ENCODE measurements around the gene IPPK. TPM values are rescaled to one million over a fixed set of nuclear protein-coding genes. Genes with fewer than 3 reads are reported as not detected.

Gene IPPK
- total RNA-seq, 1 donor from 2014 or later: 28.0 TPM

DNA sequence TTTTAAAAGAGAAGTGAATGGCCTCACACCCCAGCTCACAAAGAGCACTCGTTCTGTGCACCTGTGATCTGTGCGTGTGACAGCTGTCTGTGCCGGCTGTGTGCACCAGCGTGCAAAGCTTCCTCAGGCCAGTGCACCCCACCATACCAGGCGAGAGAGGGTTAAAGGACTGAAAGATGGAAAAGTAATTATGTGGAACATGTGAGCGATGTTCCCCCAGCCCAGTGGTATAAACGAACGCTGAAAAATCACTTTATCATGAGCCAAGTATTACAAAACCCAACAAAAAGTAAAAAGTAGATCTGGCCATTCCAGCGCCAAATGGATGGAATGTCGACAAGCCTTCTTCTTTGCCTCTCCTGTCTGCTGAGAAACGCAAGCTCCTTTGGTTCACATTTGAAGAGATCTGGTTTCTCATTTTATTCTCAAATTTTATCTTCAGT is 53.7 kb downstream of the IPPK start:
- H3K36me3 ChIP-seq: peaks cover 7 to 25% of the 10 kb centered on the region in 2 donors
- intact Hi-C loops (cut with DNase I): loop anchor here (5.0 kb wide), 1 partner anchor 79 kb away; the partner anchor contains the start of gene ECM2
- H3K27me3 ChIP-seq: no peaks in the 10 kb centered on the region
- H3K4me1 ChIP-seq: peaks cover 11 to 41% of the 10 kb centered on the region in 2 donors
- no peak for TF ChIP-seq CTCF (IDR thresholded peaks at IDR 0.05)
- no peaks in the 10 kb centered on the region for H3K9me3 ChIP-seq
- peak overlapping the region; percentile 77 for H3K27ac ChIP-seq
- DNase-seq (ENCODE audit: low spot score in 2 of 2): no peak
- H3K4me3 ChIP-seq: peak overlapping the region; percentile 35 to 49

GRCh38 chr9:92615790-92616189 is 54.1 kb downstream of the IPPK start:
- intact Hi-C loops (cut with DNase I): loop anchor here (2.0 to 5.0 kb wide), 2 partner anchors 23 to 78 kb away; partner anchors contain the start of gene ECM2
- Histone ChIP-seq H3K27me3 (no peaks in the 10 kb centered on the region), H3K9me3 (no peaks in the 10 kb centered on the region), H3K36me3 (peaks cover 7 to 25% of the 10 kb centered on the region in 2 donors), H3K4me1 (peaks cover 11 to 41% of the 10 kb centered on the region in 2 donors), H3K4me3 (peak overlapping the region; percentile 35 to 49), H3K27ac (peak overlapping the region; percentile 77)
- no peak for TF ChIP-seq CTCF (IDR thresholded peaks at IDR 0.05)
- no peak for DNase-seq (ENCODE audit: low spot score in 2 of 2)

DNA sequence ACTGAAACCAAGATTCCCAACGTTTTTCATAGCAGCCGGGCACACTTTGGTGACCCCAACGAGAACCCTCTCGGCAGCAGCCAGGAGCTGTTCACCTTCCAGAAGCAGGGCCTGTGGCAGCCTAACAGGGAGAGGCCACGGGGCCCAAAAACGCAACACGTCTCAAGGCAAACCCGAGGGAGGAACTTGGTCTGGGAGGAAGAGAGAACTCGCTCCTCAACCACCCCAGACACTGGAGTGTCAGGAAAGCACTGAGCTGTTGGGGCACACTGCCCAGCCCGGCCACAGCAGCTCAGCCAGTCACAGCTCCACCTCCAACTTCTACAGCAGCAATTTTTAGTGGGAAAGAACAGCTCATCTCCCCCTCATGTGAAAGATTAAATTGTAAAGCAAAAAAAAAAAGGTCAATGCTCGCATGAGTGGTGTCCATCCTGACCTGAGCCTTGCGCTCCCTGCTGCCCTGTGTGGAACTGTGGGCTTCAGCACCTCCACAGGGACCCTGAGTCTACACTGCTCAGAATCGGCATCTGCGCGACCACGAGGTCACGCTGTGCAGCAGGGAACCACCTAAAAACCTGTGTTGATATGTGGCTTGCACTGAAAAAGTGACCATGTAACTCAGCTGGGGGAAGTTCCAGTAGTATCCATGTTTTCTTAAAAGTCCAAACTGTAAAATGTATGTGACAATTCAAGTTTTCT is 55.0 kb downstream of the IPPK start:
- H3K36me3 ChIP-seq: peaks cover 7 to 25% of the 10 kb centered on the region in 2 donors
- H3K27ac ChIP-seq: peak overlapping the region; percentile 77
- no peak for DNase-seq (ENCODE audit: low spot score in 2 of 2)
- H3K4me3 ChIP-seq: peak overlapping the region in 1 of 2 donors; percentile 24
- no peak for TF ChIP-seq CTCF (IDR thresholded peaks at IDR 0.05)
- peaks cover 11 to 41% of the 10 kb centered on the region in 2 donors for H3K4me1 ChIP-seq
- no peaks in the 10 kb centered on the region for H3K27me3 ChIP-seq
- intact Hi-C loops (cut with DNase I): loop anchor here (2.0 to 5.0 kb wide), 2 partner anchors 22 to 78 kb away; partner anchors contain the start of gene ECM2
- no peaks in the 10 kb centered on the region for H3K9me3 ChIP-seq

DNA sequence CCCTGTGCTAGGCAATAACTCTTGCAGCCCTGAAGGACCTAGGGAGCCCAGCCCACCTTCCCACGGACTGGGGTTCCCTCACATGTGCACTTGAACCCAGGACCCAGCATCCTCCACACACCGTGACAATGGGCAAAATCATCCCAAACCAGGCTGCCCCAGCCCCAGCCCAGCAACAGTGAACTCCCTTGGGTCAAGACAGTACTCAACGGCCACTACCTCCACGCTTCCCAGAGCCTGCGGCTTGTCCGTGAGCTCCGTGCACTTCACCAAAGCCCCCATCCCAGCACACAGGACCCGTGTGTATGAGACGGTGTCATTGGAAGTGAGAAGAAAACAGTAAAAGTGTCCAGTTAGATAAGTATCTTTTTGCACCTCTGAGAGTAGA is 55.8 kb downstream of the IPPK start:
- H3K27me3 ChIP-seq: no peaks in the 10 kb centered on the region
- TF ChIP-seq CTCF (IDR thresholded peaks at IDR 0.05): no peak
- peak overlapping the region in 1 of 2 donors; percentile 77 for H3K27ac ChIP-seq
- H3K4me3 ChIP-seq: no peak overlapping the region
- DNase-seq (ENCODE audit: low spot score in 2 of 2): no peak
- peaks cover 7 to 25% of the 10 kb centered on the region in 2 donors for H3K36me3 ChIP-seq
- H3K4me1 ChIP-seq: peaks cover 11 to 47% of the 10 kb centered on the region in 2 donors
- intact Hi-C loops (cut with DNase I): loop anchor here (2.0 kb wide), 1 partner anchor 21 kb away; no protein-coding TSS in a partner anchor
- H3K9me3 ChIP-seq: no peaks in the 10 kb centered on the region

DNA sequence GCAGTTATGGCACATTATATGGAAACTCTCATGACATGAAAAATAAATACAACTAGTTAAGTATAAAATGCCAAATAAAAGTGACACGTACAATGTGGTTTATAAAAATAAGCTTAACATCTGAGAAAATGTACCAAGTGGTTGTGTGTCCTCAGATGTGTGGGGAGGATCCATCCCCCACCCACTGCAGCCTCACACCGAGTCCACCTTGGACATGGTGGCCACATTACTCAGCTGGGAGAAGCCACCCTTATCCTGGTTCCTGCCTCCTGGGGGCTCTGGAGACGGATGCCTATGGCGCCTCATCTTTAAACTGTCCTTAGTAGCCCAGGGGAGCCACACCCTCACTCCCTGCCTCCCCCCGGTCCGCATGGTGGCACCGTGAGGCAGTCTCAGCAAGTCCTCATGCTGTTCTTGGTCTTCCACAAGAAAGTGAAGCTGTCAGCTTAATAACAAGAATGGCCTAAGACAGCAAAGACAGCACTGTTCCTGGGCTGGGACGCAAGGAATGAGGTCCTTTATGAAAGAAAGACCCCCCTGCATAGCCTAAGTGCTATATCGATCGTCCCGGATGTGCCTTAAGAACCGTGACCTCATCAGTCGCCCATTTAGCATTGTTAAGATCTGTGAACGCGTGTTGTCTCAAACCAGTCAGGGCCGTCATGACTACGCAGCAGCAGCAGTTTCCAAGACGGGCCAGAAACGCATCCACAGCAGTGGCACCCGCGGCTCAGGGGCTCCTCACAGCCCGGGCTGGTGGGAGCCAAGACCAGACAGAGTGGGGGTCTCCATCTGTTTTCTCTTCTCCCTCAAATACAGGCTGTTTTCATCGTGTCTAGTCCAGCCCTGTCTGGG is 56.4 kb downstream of the IPPK start:
- Histone ChIP-seq H3K4me1 (peaks cover 17 to 48% of the 10 kb centered on the region in 2 donors), H3K4me3 (no peak overlapping the region), H3K27ac (peak overlapping the region in 1 of 2 donors; percentile 77), H3K9me3 (no peaks in the 10 kb centered on the region), H3K27me3 (no peaks in the 10 kb centered on the region), H3K36me3 (peaks cover 7 to 25% of the 10 kb centered on the region in 2 donors)
- intact Hi-C loops (cut with DNase I): loop anchor here (2.0 kb wide), 1 partner anchor 21 kb away; no protein-coding TSS in a partner anchor
- no peak for TF ChIP-seq CTCF (IDR thresholded peaks at IDR 0.05)
- no peak for DNase-seq (ENCODE audit: low spot score in 2 of 2)
